Hepatocyte (in vitro differentiated cells): ENCODE data around the gene OTOP2. TPM values are rescaled to one million over a fixed set of nuclear protein-coding genes. Genes with fewer than 3 reads are reported as not detected.
A peak's percentile ranks its signal among the peaks of the same experiment; 100 is the strongest.

Experiments used
- DNase-seq: peaks from one replicate; pipeline ENCODE4 v3.0.0-alpha.2; 2016; ENCODE audit warnings: low spot score
- H2AFZ ChIP-seq: fragments of 200-600 bp; sonication (generic); 2 replicates; pipeline ENCODE4 v1.6.0; 2016; ENCODE audit warnings: antibody characterized with exemption, mild to moderate bottlenecking
- H3K27ac ChIP-seq: fragments of 200-600 bp; sonication (generic); 2 replicates; pipeline ENCODE4 v1.5.1; 2016; ENCODE audit warnings: mild to moderate bottlenecking
- H3K27me3 ChIP-seq: fragments of 200-600 bp; sonication (generic); 2 replicates; pipeline ENCODE4 v1.6.1; 2016
- H3K36me3 ChIP-seq: fragments of 200-600 bp; sonication (generic); replicated peaks from 2 replicates; pipeline ENCODE4 v1.5.1; 2016; ENCODE audit warnings: low read depth; ENCODE audit not compliant: insufficient read depth
- H3K4me1 ChIP-seq: fragments of 200-600 bp; sonication (generic); 2 replicates; pipeline ENCODE4 v1.5.1; 2016; ENCODE audit warnings: mild to moderate bottlenecking, moderate library complexity; ENCODE audit not compliant: insufficient read depth
- H3K4me2 ChIP-seq: fragments of 200-600 bp; sonication (generic); 2 replicates; pipeline ENCODE4 v1.6.0; 2016
- H3K4me3 ChIP-seq: fragments of 200-600 bp; sonication (generic); 2 replicates; pipeline ENCODE4 v1.5.1; 2016; ENCODE audit warnings: mild to moderate bottlenecking
- H3K79me2 ChIP-seq: fragments of 200-600 bp; sonication (generic); 2 replicates; pipeline ENCODE4 v1.6.0; 2017; ENCODE audit warnings: mild to moderate bottlenecking
- H3K9me2 ChIP-seq: fragments of 200-600 bp; sonication (generic); replicated peaks from 2 replicates; pipeline ENCODE4 v1.6.0; 2017; ENCODE audit warnings: mild to moderate bottlenecking; ENCODE audit not compliant: insufficient read depth
- H3K9me3 ChIP-seq: fragments of 200-600 bp; sonication (generic); 2 replicates; pipeline ENCODE4 v1.5.1; 2016; ENCODE audit warnings: low read depth, mild to moderate bottlenecking
- H4K20me1 ChIP-seq: fragments of 200-600 bp; sonication (generic); 2 replicates; pipeline ENCODE4 v1.6.0; 2016; ENCODE audit warnings: mild to moderate bottlenecking; ENCODE audit not compliant: insufficient read depth, poor library complexity, severe bottlenecking
- EZH2 ChIP-seq: fragments of 200-600 bp; sonication (generic); IDR thresholded peaks from 2 replicates; pipeline ENCODE4 v1.6.1; 2016; ENCODE audit warnings: antibody characterized with exemption, mild to moderate bottlenecking, borderline replicate concordance
- EZH2phosphoT487 ChIP-seq: fragments of 200-600 bp; sonication (generic); IDR thresholded peaks from one replicate; pipeline ENCODE4 v1.6.1; 2018; ENCODE audit warnings: antibody characterized with exemption, mild to moderate bottlenecking, low read depth, moderate library complexity; ENCODE audit not compliant: unreplicated experiment, severe bottlenecking
- WGBS: methylation state at CpG from one replicate; pipeline ENCODE4 v1.1.6; 2016; ENCODE audit warnings: low lambda C conversion rate; ENCODE audit errors: missing lambda C conversion rate; 5-methylcytosine and 5-hydroxymethylcytosine counted together
- polyA plus RNA-seq: library from polyadenylated mRNA; unstranded; fragments of >200 nt; fragmentation: Nextera tagmentation; extraction: Ambion mirVana; gene quantifications from 2 replicates; pipeline ENCODE4 v1.2.1, GENCODE V29; 2016
- total RNA-seq: library from RNA; depleted of rRNA; stranded (reverse); fragments of >200 nt; gene quantifications from 2 replicates; pipeline ENCODE4 v1.2.3, GENCODE V29; 2014
- TF ChIP-seq, protein P1 (sequence below): fragments of 200-600 bp; sonication (generic); IDR thresholded peaks from 2 replicates; pipeline ENCODE4 v1.5.1; 2016; ENCODE audit warnings: antibody characterized with exemption, mild to moderate bottlenecking; ENCODE audit not compliant: poor library complexity

Gene OTOP2
- total and polyA plus RNA-seq, 2 experiments from 2014 or later, result 0.19 to 1.1 TPM

DNA sequence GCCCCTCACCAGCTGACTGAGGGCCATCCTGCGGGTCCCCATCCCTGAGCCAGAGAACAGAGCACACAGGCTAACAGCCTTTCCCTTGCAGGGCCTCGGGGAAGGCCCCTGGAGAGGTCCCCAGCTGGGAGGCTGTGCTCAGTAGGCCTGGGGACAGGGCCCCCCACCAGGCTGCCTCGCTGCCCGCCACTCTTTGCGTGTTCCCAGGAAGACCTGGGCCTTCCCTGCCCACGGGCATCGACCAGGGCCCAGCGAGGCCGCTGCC, 47.7 kb downstream of the OTOP2 start:
- H4K20me1 ChIP-seq, result no peaks in the 10 kb centered on the region
- no peaks in the 10 kb centered on the region for H3K9me2 ChIP-seq
- peaks cover 21% of the 10 kb centered on the region for H3K79me2 ChIP-seq
- H3K4me1 ChIP-seq, result peaks cover 25% of the 10 kb centered on the region
- H3K27ac ChIP-seq, result peak overlapping the region; percentile 92
- peaks cover 11% of the 10 kb centered on the region for H3K27me3 ChIP-seq
- no peaks in the 10 kb centered on the region for H3K9me3 ChIP-seq
- H3K4me2 ChIP-seq, result peak overlapping the region; percentile 99
- 7% methylated on average over 9 of the region's 9 CpGs for WGBS
- no peaks in the 10 kb centered on the region for H3K36me3 ChIP-seq
- peak overlapping the region; percentile 63 for H2AFZ ChIP-seq
- DNase-seq, result no peak
- TF ChIP-seq, protein P1, sequence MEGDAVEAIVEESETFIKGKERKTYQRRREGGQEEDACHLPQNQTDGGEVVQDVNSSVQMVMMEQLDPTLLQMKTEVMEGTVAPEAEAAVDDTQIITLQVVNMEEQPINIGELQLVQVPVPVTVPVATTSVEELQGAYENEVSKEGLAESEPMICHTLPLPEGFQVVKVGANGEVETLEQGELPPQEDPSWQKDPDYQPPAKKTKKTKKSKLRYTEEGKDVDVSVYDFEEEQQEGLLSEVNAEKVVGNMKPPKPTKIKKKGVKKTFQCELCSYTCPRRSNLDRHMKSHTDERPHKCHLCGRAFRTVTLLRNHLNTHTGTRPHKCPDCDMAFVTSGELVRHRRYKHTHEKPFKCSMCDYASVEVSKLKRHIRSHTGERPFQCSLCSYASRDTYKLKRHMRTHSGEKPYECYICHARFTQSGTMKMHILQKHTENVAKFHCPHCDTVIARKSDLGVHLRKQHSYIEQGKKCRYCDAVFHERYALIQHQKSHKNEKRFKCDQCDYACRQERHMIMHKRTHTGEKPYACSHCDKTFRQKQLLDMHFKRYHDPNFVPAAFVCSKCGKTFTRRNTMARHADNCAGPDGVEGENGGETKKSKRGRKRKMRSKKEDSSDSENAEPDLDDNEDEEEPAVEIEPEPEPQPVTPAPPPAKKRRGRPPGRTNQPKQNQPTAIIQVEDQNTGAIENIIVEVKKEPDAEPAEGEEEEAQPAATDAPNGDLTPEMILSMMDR, result no peak
- TF ChIP-seq EZH2, result no peak
- TF ChIP-seq EZH2phosphoT487, result no peak
- peak overlapping the region; percentile 16 for H3K4me3 ChIP-seq

DNA sequence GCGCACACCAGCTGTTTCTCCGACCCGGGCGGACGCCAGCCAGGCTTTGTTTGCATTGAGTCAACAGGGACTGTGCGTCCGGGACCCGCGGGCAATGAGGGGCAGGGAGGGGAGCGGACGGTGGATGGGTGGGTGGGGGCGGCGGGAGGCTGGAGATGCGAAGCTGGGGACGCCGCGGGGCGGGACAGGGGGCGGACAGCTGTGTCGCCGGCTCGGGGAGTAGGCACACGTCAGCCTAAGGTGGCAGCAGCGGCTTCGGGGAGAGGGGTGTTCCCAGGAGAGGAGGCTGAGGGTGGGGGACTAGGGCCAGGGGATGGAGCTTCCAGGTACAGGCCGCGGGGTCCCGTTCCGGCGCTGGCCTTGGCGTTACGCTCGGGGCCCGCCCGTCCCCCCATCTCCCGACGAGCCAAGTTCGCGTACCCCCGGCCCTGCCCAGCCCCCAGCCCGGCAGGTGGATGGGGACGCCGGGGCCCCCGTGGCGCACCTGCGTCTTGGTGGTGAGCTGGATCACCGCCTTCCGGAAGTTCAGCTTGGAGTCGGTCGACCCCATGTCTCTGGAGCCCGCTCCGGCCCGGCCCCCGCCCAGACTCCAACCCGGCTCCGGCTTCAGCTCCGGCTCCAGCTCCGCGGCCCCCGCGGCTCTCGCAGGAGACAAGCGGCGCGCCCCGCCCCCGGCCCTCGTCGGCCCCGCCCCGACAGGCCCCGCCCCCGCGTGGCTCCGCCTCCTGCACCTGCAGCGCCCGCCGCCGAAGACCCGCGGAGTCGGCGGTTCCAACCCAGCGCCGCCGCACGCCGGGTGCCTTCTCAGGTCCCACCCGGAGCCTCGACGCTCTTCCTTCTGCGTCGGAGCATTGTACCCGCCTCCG, 48.3 kb downstream of the OTOP2 start, which contains the start of gene HID1:
HID1 (minus strand) TSS at position 653 of the 866 bp plus-strand sequence; CDS start at position 550, 103 bp downstream.
- Histone ChIP-seq H3K4me2 (peak within 1 kb of the TSS; percentile 99), H3K9me3 (no peaks in the 10 kb centered on the region), H3K27me3 (peaks cover 11% of the 10 kb centered on the region), H3K4me3 (peak within 1 kb of the TSS; percentile 79), H3K79me2 (peaks cover 21% of the 10 kb centered on the region), H3K4me1 (peaks cover 25% of the 10 kb centered on the region), H3K9me2 (no peaks in the 10 kb centered on the region), H3K27ac (peak within 1 kb of the TSS; percentile 92), H3K36me3 (no peaks in the 10 kb centered on the region), H2AFZ (peak within 1 kb of the TSS; percentile 66), H4K20me1 (no peaks in the 10 kb centered on the region)
- TF ChIP-seq EZH2phosphoT487, result no peak
- TF ChIP-seq, protein P1, result no peak
- TF ChIP-seq EZH2, result no peak
- DNase-seq, result peak; percentile 90
- under 1% methylated on average over 34 of the region's 95 CpGs for WGBS

DNA sequence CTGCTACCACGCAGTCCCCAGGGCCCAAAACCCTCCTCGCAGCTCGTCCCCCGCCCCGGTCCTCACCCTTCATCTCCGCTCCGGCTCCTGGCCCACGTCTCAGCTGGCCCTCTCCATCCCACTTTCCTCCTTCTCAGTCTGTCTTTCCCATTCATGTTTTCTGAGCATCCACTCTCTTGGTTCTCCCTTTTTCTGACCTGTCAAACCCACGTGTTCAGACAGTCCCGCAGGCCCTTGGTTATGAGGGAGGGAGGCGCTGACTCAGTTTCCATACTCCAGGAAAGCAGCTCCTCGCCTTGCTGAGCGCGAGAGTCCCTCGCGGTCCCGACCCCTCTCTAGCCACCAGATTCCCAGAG, 48.9 kb downstream of the OTOP2 start:
- Histone ChIP-seq H2AFZ (peak overlapping the region; percentile 66), H3K9me2 (no peaks in the 10 kb centered on the region), H3K4me3 (peak overlapping the region; percentile 79), H3K4me1 (peaks cover 25% of the 10 kb centered on the region), H3K4me2 (peak overlapping the region; percentile 99), H3K9me3 (no peaks in the 10 kb centered on the region), H3K27me3 (peaks cover 11% of the 10 kb centered on the region), H3K36me3 (no peaks in the 10 kb centered on the region), H3K79me2 (peaks cover 21% of the 10 kb centered on the region), H3K27ac (no peak overlapping the region), H4K20me1 (no peaks in the 10 kb centered on the region)
- whole genome bisulfite sequencing, result 24% methylated on average over 16 of the region's 17 CpGs
- TF ChIP-seq EZH2, result peak; percentile 39
- TF ChIP-seq, protein P1, result no peak
- TF ChIP-seq EZH2phosphoT487, result no peak
- DNase-seq, result no peak
